Endothelial cell of umbilical vein (primary cell): Measurements from ENCODE around the gene ERMAP. TPM values are rescaled to one million over a fixed set of nuclear protein-coding genes. Genes with fewer than 3 reads are reported as not detected.

Experiments
- BruUV-seq: library from RNA; stranded (reverse); fragments of 400-500 nt; replicated peaks from 2 replicates; lab custom pipeline; 2021; lab: Mats Ljungman, UMichigan
- CTCF ChIA-PET: fragments of 300-600, 350-600 bp; sonication (Branson Sonifier 250); formaldehyde crosslinking; loops from one replicate; lab custom pipeline; 2021; ENCODE audit warnings: antibody characterized with exemption, inconsistent platforms; lab: Charles Lee
- POLR2A ChIA-PET: fragments of 300-600, 350-600 bp; sonication (Branson Sonifier 250); formaldehyde crosslinking; loops from one replicate; lab custom pipeline; 2021; ENCODE audit warnings: antibody characterized with exemption, inconsistent platforms; lab: Charles Lee
- DNase-seq: peaks from one replicate; pipeline ENCODE4 v3.0.0-alpha.2; 2011; ENCODE audit warnings: low read depth, low spot score
- FAIRE-seq: peaks from 2 replicates; lab custom pipeline; 2011; peaks lifted over from hg19 to GRCh38; lab: Jason Lieb, UNC
- H2AFZ ChIP-seq: 2 replicates; pipeline ENCODE4 v1.6.0; 2012; ENCODE audit warnings: low read depth, low read length, control low read depth, inconsistent platforms
- H3K27ac ChIP-seq: 2 replicates; pipeline ENCODE4 v1.5.1; 2011; ENCODE audit warnings: low read depth, mild to moderate bottlenecking, control low read depth, low read length, moderate library complexity; ENCODE audit not compliant: insufficient read depth
- H3K27me3 ChIP-seq, 2 experiments: 2 replicates each; pipeline versions ENCODE4 v1.6.0 to v1.6.1; 2011; ENCODE audit warnings: low read length in 2 of 2, mixed read lengths in 1 of 2; ENCODE audit not compliant: control insufficient read depth in 2 of 2, insufficient read depth in 2 of 2
- H3K36me3 ChIP-seq, 2 experiments: 2 replicates in 1 of 2; 3 replicates in 1 of 2; pipeline ENCODE4 v1.5.1; 2011; ENCODE audit warnings: low read length in 2 of 2, mild to moderate bottlenecking in 1 of 2, moderate library complexity in 1 of 2; ENCODE audit not compliant: control insufficient read depth in 2 of 2, insufficient read depth in 2 of 2; ENCODE audit errors: extremely low read depth in 1 of 2
- H3K4me1 ChIP-seq: 3 replicates; pipeline ENCODE4 v1.5.1; 2011; ENCODE audit warnings: mild to moderate bottlenecking, low read length; ENCODE audit not compliant: control insufficient read depth, insufficient read depth; ENCODE audit errors: extremely low read depth
- H3K4me2 ChIP-seq: 2 replicates; pipeline ENCODE4 v1.6.1; 2011; ENCODE audit warnings: low read length, control low read depth, mixed read lengths; ENCODE audit not compliant: insufficient read depth
- H3K4me3 ChIP-seq, 3 experiments: fragments of 200-600 bp in 1 of 3; sonication (generic), shearing (Covaris generic) in 1 of 3; replicated peaks in 1 of 3; 2 replicates each; pipeline ENCODE4 v1.5.1; 2011 to 2016; ENCODE audit warnings: control low read depth in 3 of 3, low read length in 3 of 3, mild to moderate bottlenecking in 2 of 3, inconsistent platforms in 1 of 3, low read depth in 1 of 3, moderate library complexity in 1 of 3; ENCODE audit not compliant: insufficient read depth in 1 of 3
- H3K79me2 ChIP-seq: 2 replicates; pipeline ENCODE4 v1.6.0; 2012; ENCODE audit warnings: low read length, inconsistent platforms; ENCODE audit not compliant: control insufficient read depth, insufficient read depth
- H3K9ac ChIP-seq: replicated peaks from 2 replicates; pipeline ENCODE3; 2011; ENCODE audit warnings: low read length, control low read depth; ENCODE audit not compliant: insufficient read depth; ENCODE audit errors: extremely low read depth
- H3K9me1 ChIP-seq: replicated peaks from 3 replicates; pipeline ENCODE4 v1.6.0; 2011; ENCODE audit warnings: mild to moderate bottlenecking, low read length; ENCODE audit not compliant: control insufficient read depth, insufficient read depth; ENCODE audit errors: extremely low read depth
- H3K9me3 ChIP-seq: replicated peaks from 2 replicates; pipeline ENCODE4 v1.5.1; 2012; ENCODE audit warnings: low read length, inconsistent platforms; ENCODE audit not compliant: control insufficient read depth, insufficient read depth
- H4K20me1 ChIP-seq: replicated peaks from 2 replicates; pipeline ENCODE3; 2011; ENCODE audit warnings: mild to moderate bottlenecking, low read length; ENCODE audit not compliant: control insufficient read depth, insufficient read depth; ENCODE audit errors: extremely low read depth
- FOS ChIP-seq: IDR thresholded peaks from 2 replicates; pipeline ENCODE4 v1.6.1; 2011; ENCODE audit warnings: mild to moderate bottlenecking, low read length, moderate library complexity, borderline replicate concordance; ENCODE audit not compliant: insufficient read depth
- GATA2 ChIP-seq: IDR thresholded peaks from 2 replicates; pipeline ENCODE4 v1.7.0; 2011; ENCODE audit warnings: low read depth, mild to moderate bottlenecking, moderate library complexity, mixed read lengths, low read length; ENCODE audit not compliant: insufficient read length, insufficient read depth
- JUN ChIP-seq: IDR thresholded peaks from 2 replicates; pipeline ENCODE4 v1.6.1; 2011; ENCODE audit warnings: borderline replicate concordance, low read depth; ENCODE audit not compliant: insufficient read length, insufficient read depth
- MAX ChIP-seq: IDR thresholded peaks from 2 replicates; pipeline ENCODE4 v1.6.1; 2011; ENCODE audit not compliant: insufficient read depth, insufficient read length
- POLR2AphosphoS5 ChIP-seq: IDR thresholded peaks from 2 replicates; pipeline ENCODE4 v1.6.1; 2012; ENCODE audit warnings: low read depth, mild to moderate bottlenecking, control low read depth, low read length, moderate library complexity; ENCODE audit not compliant: insufficient read depth
- dilution Hi-C: fragments of 300-500 bp; cut with MboI; formaldehyde crosslinking; loops from one replicate; pipeline ENCODE4 v1.15.0; 2019; ENCODE audit warnings: low sequenced_read_pairs; ENCODE audit not compliant: extremely low pct_ligation_motif_present
- intact Hi-C: fragments of 100-400 bp; cut with micrococcal nuclease; formaldehyde crosslinking; loops from one replicate; pipeline ENCODE4 v1.10.0; 2022
- polyA plus RNA-seq, 4 experiments: library from polyadenylated mRNA; depleted of rRNA in 3 of 4; stranded (reverse) in 3 of 4; unstranded in 1 of 4; fragments of >200 nt; gene quantifications; 2 replicates each; pipeline versions ENCODE4 v1.2.1 to v1.2.3, GENCODE V29; 2011 to 2012; ENCODE audit warnings: missing spikeins in 1 of 4
- total RNA-seq: library from RNA; stranded (reverse); gene quantifications from 2 replicates; pipeline ENCODE4 v1.2.3, GENCODE V29; 2021
- TF ChIP-seq, protein P1 (sequence below), 2 donors: IDR thresholded peaks; 1 replicate in 1 of 2; 2 replicates in 1 of 2; pipeline ENCODE4 v1.5.1; 2011; ENCODE audit warnings: low read length in 2 of 2, mild to moderate bottlenecking in 2 of 2, moderate library complexity in 2 of 2, control low read depth in 1 of 2, inconsistent platforms in 1 of 2, low read depth in 1 of 2; ENCODE audit not compliant: insufficient read depth in 1 of 2; ENCODE audit errors: extremely low read depth in 1 of 2

The ERMAP gene
- total and polyA plus RNA-seq, 2 donors (not counting 3 experiments of a cell fraction or from before 2014, with no cell fraction given) = 7.8 to 8.6 TPM

- Histone ChIP-seq H3K79me2 (no peaks in the 10 kb centered on the region), H3K36me3 (no peaks in the 10 kb centered on the region), H3K27me3 (no peaks in the 10 kb centered on the region), H3K9me1 (peaks cover 2% of the 10 kb centered on the region), H3K9me3 (no peaks in the 10 kb centered on the region), H2AFZ (no peak overlapping the region), H3K4me1 (peaks cover under 1% of the 10 kb centered on the region), H4K20me1 (no peaks in the 10 kb centered on the region), H3K4me3 (no peak overlapping the region), H3K4me2 (no peak overlapping the region), H3K27ac (no peak overlapping the region), H3K9ac (no peak overlapping the region)
- FAIRE-seq = no peak
- intact Hi-C loops (no loop called here), dilution Hi-C loops (no loop called here)
- no peak for DNase-seq
- no TSS peak for BruUV-seq
- no peak for TF ChIP-seq JUN
- no peak for TF ChIP-seq POLR2AphosphoS5
- no peak for TF ChIP-seq GATA2
- TF ChIP-seq MAX = no peak
- TF ChIP-seq FOS = no peak
- TF ChIP-seq, protein P1, sequence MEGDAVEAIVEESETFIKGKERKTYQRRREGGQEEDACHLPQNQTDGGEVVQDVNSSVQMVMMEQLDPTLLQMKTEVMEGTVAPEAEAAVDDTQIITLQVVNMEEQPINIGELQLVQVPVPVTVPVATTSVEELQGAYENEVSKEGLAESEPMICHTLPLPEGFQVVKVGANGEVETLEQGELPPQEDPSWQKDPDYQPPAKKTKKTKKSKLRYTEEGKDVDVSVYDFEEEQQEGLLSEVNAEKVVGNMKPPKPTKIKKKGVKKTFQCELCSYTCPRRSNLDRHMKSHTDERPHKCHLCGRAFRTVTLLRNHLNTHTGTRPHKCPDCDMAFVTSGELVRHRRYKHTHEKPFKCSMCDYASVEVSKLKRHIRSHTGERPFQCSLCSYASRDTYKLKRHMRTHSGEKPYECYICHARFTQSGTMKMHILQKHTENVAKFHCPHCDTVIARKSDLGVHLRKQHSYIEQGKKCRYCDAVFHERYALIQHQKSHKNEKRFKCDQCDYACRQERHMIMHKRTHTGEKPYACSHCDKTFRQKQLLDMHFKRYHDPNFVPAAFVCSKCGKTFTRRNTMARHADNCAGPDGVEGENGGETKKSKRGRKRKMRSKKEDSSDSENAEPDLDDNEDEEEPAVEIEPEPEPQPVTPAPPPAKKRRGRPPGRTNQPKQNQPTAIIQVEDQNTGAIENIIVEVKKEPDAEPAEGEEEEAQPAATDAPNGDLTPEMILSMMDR (IDR thresholded peaks at IDR 0.05; ENCODE audit: extremely low read depth in 1 of 2, insufficient read depth in 1 of 2, low read depth in 1 of 2, low read length in 2 of 2) = no peak
- ChIA-PET POLR2A (no interaction called here), CTCF (interaction anchor here (0.8 to 3.4 kb wide), 4 partner anchors 10 to 250 kb away, joined by 3 to 17 read pairs (median 6); partner anchors contain the start of gene ZNF691)
Observed at GRCh38 chr1:42822800-42823392, 6.0 kb downstream of the ERMAP start.
